ENCODE results near the gene NOX5.
"Not testable (repeated sequence)": the region's sequence is repeated elsewhere in the genome, so short reads cannot be mapped to it uniquely, and the experiment has no call there.

Gene NOX5

DNA sequence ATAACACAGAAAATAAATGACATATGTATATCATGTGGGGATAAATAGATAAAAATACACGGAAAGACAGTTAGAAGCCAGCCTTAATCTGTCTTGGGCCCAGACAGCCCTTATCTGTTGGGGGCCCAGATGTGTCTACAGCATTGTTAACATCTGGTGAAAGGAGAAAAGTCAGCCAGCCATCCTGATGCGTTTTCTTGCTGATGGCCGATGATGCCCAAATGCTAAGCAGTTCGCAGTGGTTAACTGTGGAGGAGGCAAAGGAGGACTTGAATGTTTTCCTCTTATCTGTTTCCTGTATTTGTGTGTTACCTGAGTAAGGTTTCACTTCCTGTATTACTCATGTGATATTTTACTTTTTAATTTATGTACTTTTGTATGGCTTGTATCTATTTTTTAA, 46.2 kb downstream of the NOX5 start:
- no peak for DNase-seq

DNA sequence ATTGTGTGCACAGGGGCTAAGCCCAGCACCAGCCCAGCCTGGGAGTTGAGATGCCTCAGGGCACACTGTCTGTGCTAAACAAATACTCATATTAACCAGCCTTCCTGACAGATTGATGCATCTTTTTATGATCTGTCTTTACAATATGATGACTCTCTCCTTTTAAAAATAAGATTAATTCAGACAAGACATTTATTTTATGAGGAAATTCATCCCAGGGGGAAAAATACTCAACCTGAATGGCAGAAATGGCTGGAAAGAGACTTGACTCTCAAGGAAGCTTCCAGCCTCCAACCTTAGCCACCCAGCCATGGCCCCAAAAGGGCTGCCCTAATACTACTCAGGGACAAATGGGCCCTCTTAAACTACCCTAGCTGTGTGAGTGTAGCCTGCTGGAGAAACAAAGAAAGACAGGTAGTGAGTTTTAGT, 46.9 kb downstream of the NOX5 start:
- DNase-seq, result no peak

DNA sequence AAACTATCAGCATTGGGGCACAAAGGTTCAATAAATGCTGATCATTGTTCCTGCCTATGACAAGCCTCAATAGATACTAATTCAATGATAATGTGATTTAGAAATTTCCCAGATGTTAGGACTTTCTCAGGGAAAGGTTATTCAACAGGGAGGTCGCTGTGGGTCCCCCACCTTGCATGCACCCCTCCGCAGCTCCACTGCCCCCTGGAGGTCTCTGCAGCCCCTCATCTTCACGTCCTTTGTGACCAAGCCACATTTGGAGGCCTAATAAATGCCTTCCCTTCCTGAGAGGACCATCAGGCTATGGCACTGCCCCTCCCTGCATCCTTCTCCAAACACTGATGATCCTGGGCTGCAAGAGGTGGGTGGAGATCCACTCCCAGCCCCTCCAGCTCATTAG, 50.2 kb downstream of the NOX5 start:
- DNase-seq, result no peak

DNA sequence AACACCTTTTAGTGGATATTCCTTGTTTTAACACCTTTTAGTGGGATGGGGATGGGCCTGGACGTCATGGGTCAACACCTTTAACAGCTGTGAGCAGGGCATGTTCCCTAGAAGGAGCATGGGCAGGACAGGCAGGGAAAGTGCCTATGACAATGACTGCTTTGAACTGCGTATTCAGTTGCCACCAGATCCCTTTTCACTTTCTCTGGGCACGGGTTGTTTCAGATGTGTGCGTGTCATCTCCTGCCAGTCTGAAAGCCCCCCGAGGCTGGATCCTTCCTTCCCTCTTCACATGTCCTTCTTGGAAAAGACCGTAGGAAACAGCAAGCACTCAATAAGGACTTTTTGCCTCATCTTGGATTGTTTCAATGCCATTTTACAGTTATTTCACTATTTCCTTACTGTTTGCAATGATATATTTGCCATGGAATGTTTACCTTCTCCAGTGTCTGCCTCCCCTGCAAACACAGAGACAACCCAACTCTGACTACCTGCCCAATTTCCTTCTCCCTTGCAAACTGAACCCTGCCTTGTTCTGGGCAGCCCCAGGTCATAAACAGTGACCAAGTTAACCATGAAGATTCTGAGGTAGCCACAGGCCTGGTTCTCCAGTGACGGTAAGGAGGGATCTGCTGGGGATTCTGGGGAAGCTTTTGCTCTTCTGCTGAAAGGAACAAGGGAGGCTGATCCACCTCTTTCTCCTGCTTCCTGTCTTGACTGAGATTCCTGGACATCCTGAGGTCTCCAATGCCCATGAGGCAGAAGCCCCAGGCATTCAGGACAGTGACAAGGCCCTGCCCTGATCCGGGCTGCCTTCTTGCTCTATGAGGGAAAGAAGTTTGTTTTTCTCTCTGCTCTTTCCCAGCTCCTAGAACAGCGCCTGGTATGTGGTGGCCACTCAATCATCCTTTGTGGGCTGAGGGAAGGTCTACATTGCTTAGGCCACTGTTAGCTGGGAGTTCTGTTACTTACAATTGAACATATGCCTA, 51.8 kb downstream of the NOX5 start:
- DNase-seq, result no peak

DNA sequence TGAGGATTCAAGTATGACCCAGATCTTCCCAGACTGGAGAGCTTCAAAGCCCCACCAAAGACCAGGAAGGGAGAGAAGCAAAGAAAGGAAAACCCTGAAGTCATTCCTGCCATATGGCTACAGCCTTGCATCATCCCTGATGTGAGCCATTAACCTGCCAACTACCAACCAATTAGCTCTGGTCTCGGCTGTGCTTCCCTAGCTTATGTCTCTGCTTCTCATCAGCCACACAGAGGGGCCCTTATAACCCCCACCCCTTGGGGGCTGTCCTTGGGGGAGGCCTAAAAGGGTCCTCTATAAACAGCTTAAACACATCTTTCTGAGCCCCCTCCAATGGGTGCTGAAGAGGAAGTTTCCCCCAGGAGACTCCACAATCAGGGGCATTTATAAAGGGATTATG, 52.8 kb downstream of the NOX5 start:
- no peak for DNase-seq

DNA sequence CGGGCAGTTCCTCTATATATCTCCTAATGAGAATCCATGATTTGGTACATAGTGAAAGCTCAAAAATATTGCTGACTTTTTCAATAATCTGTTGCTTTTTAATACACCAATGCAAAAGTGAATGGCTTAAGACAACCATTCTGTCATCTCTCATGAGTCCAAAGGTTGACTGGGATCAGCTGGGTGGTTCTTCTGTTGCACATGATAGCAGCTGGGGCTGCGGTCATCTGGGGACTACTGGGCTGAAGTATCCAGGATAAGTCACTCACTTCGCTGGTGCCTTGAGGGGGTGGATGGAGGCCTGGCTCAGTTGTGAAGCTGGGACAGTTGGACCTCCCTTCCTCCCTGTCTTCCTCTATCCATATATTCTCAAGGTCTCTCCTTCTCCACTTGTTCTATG, 53.7 kb downstream of the NOX5 start:
- DNase-seq, result no peak

DNA sequence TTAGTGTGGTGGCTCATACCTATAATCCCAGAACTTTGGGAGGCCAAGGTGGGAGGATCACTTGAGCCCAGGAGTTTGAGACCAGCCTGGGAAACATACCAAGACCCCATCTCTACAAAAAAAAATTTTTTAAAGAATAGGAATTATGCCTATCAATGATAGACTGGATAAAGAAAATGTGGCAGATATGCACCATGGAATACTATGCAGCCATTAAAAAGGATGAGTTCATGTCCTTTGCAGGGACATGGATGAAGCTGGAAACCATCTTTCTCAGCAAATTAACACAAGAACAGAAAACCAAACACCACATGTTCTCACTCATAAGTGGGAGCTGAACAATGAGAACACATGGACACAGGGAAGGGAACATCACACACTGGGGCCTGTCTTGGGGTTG, 54.8 kb downstream of the NOX5 start:
- DNase-seq, result not testable (repeated sequence)

DNA sequence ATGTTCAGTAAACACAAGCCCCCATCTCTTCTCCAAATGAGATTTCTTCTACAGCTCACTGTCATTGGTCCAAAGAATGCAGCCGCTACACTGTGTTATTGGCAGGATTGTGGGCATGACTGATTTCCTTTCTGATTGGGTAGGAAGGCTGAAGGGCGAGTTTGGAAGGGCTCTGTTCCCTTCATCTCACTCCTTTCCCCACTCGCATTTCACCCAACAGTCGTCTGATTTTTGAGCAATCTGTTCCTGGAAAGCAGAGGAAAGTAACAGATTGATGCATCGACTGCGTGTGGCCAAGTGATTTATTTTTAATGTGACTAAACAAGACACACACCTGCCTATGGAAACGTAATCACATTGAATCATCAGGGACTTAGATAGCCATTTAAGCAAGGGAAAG, 55.5 kb downstream of the NOX5 start:
- DNase-seq, result no peak

DNA sequence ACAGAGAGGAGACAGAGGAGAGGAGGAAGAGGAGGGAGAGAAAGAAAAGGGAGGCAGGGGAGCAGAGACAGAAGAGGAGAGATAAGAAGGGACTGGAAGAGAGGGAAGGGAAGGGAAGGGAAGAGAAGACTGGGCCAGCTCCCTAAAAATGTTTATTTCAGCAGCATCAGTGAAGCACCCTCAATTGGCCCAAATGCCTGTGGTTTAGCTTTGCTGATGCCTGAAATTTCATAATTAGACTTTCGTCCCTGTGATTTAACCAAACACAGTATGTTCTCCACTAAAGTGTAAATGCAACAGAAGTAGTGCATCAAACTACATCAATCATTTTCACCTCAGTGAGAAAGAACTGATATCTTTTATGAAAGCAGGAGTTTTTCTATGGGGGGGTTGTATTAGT, 55.9 kb downstream of the NOX5 start:
- DNase-seq, result no peak

DNA sequence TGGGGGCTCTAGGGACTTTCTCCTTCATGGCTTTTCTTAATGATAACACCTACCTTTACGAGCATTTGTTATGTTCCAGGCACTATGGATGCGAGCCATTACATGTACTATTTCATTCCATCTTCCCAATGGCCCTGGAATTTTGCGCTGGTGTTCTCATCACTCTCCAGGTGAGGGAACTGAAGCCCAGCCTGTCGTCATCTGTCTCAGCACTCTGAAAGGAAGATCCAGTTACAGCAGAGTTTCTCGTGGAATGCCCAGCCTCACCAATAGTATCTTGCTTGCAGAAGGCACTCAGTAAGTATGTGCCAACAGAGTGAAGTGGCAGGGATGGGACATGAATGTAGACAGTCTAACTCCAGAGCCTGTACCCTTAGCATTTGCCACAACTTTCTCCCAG, 56.8 kb downstream of the NOX5 start:
- no peak for DNase-seq

DNA sequence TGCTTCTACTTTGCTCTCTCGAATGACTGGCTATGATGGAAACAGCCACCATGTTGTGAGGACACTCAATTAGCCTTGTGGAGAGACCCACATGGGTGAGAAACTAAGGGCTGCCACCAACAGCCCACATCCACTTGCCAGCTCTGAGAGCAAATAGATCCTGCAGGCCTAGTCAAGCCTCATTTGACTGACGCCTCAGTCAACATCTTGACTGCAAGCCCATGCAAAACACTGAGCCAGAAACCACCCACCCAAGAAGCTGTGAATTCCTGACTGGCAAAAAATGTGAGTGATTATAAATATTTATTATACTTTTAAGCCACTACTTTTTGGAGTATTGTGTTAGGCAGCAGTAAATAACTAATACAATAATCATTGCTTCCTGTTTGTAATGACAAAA, 58.4 kb downstream of the NOX5 start:
- no peak for DNase-seq

DNA sequence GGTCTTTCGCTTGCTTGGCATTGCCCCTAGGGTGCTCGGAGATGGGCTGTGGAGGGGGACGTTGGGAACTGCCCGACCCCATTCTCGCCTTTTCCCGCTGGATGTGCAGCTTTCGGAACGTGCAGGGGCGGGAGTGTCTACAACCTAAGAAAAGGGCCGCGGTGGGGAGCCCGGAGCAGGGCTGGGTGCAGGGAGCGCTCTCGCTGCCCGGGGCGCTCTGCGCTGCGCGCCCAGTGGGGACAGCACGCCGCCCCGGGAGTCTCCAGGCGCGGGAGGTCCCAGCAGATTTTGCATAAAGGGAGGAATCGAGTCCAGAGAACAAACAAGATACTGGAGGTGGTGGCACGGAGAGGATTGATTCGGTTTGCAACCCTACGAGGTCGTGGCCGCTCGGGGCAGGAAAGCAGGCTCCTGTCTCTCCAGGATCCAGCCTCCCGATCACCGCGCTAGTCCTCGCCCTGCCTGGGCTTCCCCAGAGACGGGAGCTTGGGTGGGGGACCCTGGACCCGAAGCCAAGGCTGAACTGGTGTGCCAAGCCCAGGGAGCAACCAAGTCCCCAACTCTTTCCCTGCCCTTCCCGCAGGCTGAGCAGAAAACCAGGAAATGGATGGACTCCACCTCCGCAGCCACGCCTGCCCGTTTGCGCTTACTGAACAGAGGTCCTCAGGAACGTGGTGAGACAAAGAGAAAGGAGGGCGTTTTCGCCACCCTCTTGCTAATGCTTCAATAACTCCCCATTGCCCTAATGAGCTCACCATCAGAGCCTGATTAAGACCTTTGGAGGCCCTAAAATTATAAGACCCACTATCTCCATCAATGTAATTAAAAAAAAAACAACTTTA, 59.7 kb downstream of the NOX5 start:
- DNase-seq, result no peak

DNA sequence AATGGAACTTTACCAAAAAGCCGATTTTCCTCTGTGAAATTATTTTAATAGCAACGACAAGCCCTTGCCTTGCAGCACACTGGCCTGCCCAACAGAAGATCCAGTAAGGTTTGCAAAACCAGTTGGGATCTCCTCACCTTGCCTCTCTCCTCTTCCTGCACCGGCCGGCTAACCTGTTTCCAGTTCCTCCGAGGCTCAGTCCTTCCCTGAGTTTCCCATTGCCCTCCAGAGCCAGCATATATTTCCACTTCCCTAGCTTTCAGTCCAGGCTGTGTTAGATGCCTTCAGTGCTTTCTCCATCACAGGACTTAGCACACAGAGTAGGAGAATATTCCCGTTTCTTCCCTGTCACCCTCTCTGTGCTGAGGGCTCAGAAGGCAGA, 60.3 kb downstream of the NOX5 start:
- DNase-seq, result no peak

DNA sequence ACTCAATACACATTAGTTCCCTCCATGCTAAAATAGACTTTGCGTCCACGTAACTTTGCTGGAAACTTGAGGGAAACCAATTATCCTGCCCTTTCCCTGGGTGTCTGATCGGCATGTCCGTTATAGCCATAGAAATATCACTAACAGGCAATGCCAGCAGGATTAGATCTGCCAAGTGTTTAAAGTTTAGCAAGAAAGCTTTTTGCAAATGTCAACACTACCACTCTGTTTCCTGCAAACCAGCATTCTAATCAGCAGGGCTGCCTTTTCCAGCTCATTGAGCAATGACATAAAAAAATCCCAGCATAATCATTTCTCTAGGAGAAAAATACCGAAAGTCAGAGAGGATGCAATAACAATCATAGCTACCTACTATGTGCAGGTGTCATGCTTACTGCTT, 60.9 kb downstream of the NOX5 start:
- no peak for DNase-seq

DNA sequence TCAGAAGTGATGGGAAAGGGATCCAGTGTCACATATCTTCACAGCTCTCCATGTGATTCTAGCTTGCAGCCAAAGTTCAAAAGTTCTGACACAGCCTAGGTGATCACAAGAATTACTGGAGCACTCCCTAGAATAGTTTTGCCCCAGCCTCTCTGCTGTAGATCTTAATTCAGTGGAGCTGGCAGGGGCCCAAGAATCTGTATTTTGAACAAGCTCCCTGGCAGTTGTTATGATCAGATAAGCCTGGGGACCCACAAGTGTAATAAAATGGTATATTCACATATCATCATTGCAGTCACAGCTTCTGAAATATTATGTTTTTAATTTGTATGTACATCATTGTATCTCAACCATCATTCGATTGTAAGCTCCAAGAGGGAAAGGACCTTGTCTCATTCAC, 62.3 kb downstream of the NOX5 start:
- no peak for DNase-seq

DNA sequence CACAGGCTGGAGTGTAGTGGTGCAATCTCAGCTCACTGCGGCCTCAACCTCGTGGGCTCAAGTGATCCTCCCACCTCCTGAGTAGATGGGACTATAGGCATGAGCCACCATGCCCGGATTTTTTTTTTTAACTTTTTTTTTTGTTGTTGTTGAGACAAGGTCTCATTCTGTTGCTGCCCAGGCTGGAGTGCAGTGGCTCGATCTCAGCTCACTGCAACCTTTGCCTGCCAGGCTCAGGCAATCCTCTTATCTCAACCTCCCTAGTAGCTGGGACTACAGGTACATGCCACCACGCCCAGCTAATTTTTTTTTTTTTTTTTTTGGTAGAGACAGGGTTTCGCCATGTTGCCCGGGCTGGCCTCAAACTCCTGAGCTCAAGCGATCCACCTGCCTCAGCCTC, 64.1 kb downstream of the NOX5 start:
- DNase-seq, result no peak

DNA sequence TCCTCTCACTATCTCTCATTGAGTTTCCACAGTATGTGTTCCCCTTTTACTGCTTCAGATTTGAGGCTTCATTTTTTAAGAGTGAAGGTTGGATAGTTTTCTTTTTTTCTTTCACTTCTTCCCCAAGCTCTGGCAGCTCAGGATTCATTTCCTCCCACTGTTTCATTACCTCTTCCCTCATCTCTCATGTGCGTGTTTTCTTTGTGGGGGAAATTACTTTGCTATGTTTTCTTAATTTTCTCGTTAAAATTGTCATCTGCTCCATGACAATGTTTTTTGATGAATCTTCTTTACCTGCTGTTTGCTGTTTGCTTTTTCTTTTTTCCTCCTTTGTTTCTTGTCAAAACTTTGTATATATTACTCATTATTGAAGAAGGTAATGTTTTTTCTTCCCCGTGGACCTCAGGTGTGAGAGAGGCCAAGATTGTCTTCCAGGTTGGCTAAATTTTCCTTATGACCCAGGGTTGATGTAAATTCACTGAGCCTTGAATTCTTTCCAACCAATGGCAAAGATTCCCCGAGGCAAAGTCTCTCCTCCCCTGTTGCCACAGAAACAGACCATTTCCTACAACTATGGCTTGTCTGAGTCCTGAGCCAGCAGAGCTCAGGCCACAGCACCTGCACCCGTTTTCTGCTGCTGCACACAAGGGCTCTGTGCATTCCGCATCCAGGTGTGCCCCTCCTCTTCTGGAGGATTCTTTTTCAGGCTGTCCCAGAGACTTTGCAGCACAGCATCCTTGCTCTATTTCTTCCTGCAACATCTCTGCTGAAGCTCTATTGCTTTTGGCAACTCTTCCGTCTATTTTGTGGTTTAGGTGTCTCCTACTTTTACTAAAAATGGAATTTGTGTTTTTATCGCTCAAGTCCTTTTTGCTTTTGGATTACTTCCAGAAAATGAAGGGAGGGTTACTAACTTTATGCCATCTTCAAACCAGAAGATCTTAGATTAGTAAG, 66.1 kb downstream of the NOX5 start:
- no peak for DNase-seq

DNA sequence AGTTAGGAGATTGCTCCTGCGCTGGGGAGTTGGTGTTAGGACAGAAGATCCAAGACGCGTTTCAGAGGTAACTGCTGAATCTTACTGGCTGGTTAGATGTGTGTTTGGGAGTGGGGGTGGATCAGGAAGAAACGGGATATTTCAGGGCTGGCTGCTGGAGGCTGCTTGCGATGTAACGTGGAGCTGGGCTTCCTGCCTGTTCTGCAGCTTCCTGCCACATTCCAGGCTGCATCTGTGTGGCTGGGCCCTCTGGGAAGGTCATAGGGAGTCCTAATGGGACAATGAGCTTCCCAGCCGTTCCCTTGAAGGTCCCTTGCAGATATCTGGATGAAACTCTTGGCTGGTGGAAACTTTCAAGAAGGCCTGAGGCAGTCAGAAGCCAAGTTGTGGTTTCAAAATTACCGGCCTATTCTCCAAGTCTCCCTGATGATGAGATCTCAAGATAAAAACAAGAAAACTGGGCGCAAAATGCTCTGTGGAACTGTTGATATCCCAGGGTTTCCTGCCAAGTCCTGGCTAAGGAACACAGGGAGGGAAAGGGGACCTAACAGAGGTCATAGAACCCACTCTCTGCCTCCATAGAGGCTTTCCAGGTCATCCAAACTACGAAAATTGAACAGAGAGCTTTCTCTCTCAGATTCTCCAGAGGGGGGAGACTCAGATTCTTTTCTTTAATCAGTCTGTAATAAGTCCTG, 67.0 kb downstream of the NOX5 start:
- no peak for DNase-seq

DNA sequence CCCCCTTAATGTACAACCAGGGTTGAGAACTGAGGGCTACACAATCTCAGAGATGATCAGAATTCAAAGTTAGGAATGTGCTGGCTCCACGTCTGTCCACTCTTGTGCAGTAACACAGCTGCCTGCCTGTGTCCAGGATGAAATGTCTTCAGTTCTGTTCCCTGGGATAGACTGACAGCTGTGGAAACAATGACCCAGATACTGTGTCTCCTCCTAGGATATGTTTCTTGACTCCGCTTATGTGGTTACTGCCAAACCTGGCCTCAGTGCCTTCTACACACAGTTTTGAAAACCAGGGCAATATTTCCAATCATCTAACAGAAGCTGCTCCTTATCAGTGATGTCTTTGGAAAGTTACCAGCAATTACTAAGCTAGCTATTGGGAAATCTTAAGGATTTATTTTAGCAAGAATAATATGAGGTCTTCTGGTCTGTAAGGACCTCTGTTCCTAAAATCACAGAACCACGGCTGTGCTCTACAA, 67.6 kb downstream of the NOX5 start:
- DNase-seq, result no peak

DNA sequence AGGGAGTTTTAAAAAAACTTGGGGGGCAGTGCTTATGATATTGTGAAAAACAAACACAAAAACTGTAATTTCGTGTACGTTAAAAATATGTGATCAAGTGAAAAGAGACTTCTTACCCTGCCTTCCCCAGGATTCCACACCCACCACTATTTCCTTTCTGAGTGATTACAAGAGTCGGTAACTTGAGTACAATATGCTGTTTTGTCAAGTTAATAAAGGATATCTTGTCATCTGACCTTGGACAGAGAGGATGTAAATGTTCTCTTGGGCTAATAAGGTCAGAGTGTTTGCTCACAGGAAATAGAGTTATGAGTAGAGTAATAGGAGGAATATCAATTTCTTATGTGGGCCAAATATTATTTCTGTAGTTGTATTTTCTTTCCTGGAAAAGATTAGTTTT, 68.1 kb downstream of the NOX5 start:
- no peak for DNase-seq

DNA sequence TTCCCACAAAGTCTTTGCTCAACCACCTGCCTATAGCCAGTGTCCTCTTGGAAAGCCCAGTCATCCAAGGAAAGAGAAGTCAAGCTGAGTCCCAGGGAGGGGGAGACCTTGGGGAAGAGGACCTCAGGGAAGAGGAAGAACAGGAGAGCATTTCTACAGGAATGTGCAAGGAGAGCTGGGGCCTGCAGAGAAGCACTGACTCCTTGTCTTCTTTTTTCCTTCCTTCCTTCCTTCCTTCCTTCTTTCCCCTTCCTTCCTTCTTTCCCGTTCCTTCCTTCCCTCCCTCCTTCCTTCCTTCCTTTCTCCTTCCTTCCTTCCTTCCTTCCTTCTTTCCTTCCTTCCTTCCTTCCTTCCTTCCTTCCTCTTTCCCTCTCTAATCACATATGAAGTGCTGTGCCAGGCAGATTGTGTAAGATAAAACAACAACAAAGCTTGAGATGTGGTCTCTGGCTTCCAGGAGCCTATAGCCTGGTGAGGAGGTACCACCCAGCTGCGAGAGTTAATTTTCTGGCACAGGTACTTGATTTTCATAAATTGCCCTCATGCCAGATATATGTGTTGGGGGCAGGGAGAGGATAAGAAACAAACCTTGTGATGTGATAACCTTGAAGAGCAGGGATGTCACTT, 70.0 kb downstream of the NOX5 start:
- no peak for DNase-seq
